ENCODE measurements around the gene ABAT.

Gene ABAT

GRCh38 chr16:8804313-8804712 is 129.9 kb downstream of the ABAT start:
- peaks cover 56% of the 10 kb centered on the region for H3K36me3 ChIP-seq (ENCODE audit: control insufficient read depth, insufficient read depth, low read length)

GRCh38 chr16:8806272-8806983 is 132.0 kb downstream of the ABAT start:
- Histone ChIP-seq H3K9me3 (ENCODE audit: control insufficient read depth, insufficient read depth, low read length) (no peaks in the 10 kb centered on the region), H3K27me3 (ENCODE audit: control insufficient read depth, insufficient read depth, low read length) (no peaks in the 10 kb centered on the region), H3K36me3 (ENCODE audit: control insufficient read depth, insufficient read depth, low read length) (peaks cover 60% of the 10 kb centered on the region), H3K4me3 (ENCODE audit: low read depth, low read length) (no peak overlapping the region), H3K9ac (ENCODE audit: low read depth, low read length) (no peak overlapping the region), H3K4me1 (ENCODE audit: control insufficient read depth, insufficient read depth, low read length) (no peaks in the 10 kb centered on the region)

More at GRCh38 chr16:8804313-8804712, 129.9 kb downstream of the ABAT start:
- Histone ChIP-seq H3K9me3 (ENCODE audit: control insufficient read depth, insufficient read depth, low read length) (no peaks in the 10 kb centered on the region), H3K4me3 (ENCODE audit: low read depth, low read length) (no peak overlapping the region), H3K27me3 (ENCODE audit: control insufficient read depth, insufficient read depth, low read length) (no peaks in the 10 kb centered on the region), H3K4me1 (ENCODE audit: control insufficient read depth, insufficient read depth, low read length) (peaks cover under 1% of the 10 kb centered on the region), H3K9ac (ENCODE audit: low read depth, low read length) (no peak overlapping the region)

GRCh38 chr16:8807189-8807588 is 132.8 kb downstream of the ABAT start:
- no peak overlapping the region for H3K9ac ChIP-seq (ENCODE audit: low read depth, low read length)
- H3K4me3 ChIP-seq (ENCODE audit: low read depth, low read length): no peak overlapping the region
- peaks cover 59% of the 10 kb centered on the region for H3K36me3 ChIP-seq (ENCODE audit: control insufficient read depth, insufficient read depth, low read length)
- no peaks in the 10 kb centered on the region for H3K27me3 ChIP-seq (ENCODE audit: control insufficient read depth, insufficient read depth, low read length)
- H3K9me3 ChIP-seq (ENCODE audit: control insufficient read depth, insufficient read depth, low read length): no peaks in the 10 kb centered on the region
- H3K4me1 ChIP-seq (ENCODE audit: control insufficient read depth, insufficient read depth, low read length): no peaks in the 10 kb centered on the region

GRCh38 chr16:8808009-8808408 is 133.6 kb downstream of the ABAT start:
- Histone ChIP-seq H3K36me3 (ENCODE audit: control insufficient read depth, insufficient read depth, low read length) (peaks cover 59% of the 10 kb centered on the region), H3K9me3 (ENCODE audit: control insufficient read depth, insufficient read depth, low read length) (no peaks in the 10 kb centered on the region), H3K4me3 (ENCODE audit: low read depth, low read length) (no peak overlapping the region), H3K9ac (ENCODE audit: low read depth, low read length) (no peak overlapping the region), H3K4me1 (ENCODE audit: control insufficient read depth, insufficient read depth, low read length) (no peaks in the 10 kb centered on the region), H3K27me3 (ENCODE audit: control insufficient read depth, insufficient read depth, low read length) (no peaks in the 10 kb centered on the region)

GRCh38 chr16:8808613-8809353 is 134.4 kb downstream of the ABAT start:
- Histone ChIP-seq H3K36me3 (ENCODE audit: control insufficient read depth, insufficient read depth, low read length) (peaks cover 62% of the 10 kb centered on the region), H3K4me3 (ENCODE audit: low read depth, low read length) (no peak overlapping the region), H3K9ac (ENCODE audit: low read depth, low read length) (no peak overlapping the region), H3K4me1 (ENCODE audit: control insufficient read depth, insufficient read depth, low read length) (no peaks in the 10 kb centered on the region), H3K27me3 (ENCODE audit: control insufficient read depth, insufficient read depth, low read length) (no peaks in the 10 kb centered on the region), H3K9me3 (ENCODE audit: control insufficient read depth, insufficient read depth, low read length) (no peaks in the 10 kb centered on the region)

GRCh38 chr16:8812162-8812843 is 137.9 kb downstream of the ABAT start:
- no peak overlapping the region for H3K9ac ChIP-seq (ENCODE audit: low read depth, low read length)
- H3K9me3 ChIP-seq (ENCODE audit: control insufficient read depth, insufficient read depth, low read length): no peaks in the 10 kb centered on the region
- peaks cover 65% of the 10 kb centered on the region for H3K36me3 ChIP-seq (ENCODE audit: control insufficient read depth, insufficient read depth, low read length)
- H3K4me1 ChIP-seq (ENCODE audit: control insufficient read depth, insufficient read depth, low read length): no peaks in the 10 kb centered on the region
- H3K27me3 ChIP-seq (ENCODE audit: control insufficient read depth, insufficient read depth, low read length): no peaks in the 10 kb centered on the region
- no peak overlapping the region for H3K4me3 ChIP-seq (ENCODE audit: low read depth, low read length)

- H3K4me3 ChIP-seq (ENCODE audit: low read depth, low read length): no peak overlapping the region
- no peaks in the 10 kb centered on the region for H3K9me3 ChIP-seq (ENCODE audit: control insufficient read depth, insufficient read depth, low read length)
- H3K9ac ChIP-seq (ENCODE audit: low read depth, low read length): no peak overlapping the region
- no peaks in the 10 kb centered on the region for H3K4me1 ChIP-seq (ENCODE audit: control insufficient read depth, insufficient read depth, low read length)
- peaks cover 63% of the 10 kb centered on the region for H3K36me3 ChIP-seq (ENCODE audit: control insufficient read depth, insufficient read depth, low read length)
- H3K27me3 ChIP-seq (ENCODE audit: control insufficient read depth, insufficient read depth, low read length): no peaks in the 10 kb centered on the region
These were observed 139.8 kb downstream of the ABAT start for GRCh38 chr16:8814095-8814806.

- H3K4me1 ChIP-seq (ENCODE audit: control insufficient read depth, insufficient read depth, low read length): no peaks in the 10 kb centered on the region
- no peak overlapping the region for H3K9ac ChIP-seq (ENCODE audit: low read depth, low read length)
- H3K4me3 ChIP-seq (ENCODE audit: low read depth, low read length): no peak overlapping the region
- H3K27me3 ChIP-seq (ENCODE audit: control insufficient read depth, insufficient read depth, low read length): no peaks in the 10 kb centered on the region
- H3K9me3 ChIP-seq (ENCODE audit: control insufficient read depth, insufficient read depth, low read length): no peaks in the 10 kb centered on the region
- peaks cover 69% of the 10 kb centered on the region for H3K36me3 ChIP-seq (ENCODE audit: control insufficient read depth, insufficient read depth, low read length)
These were observed 142.7 kb downstream of the ABAT start for GRCh38 chr16:8816967-8817655.

GRCh38 chr16:8818504-8819270 is 144.3 kb downstream of the ABAT start:
- Histone ChIP-seq H3K9me3 (ENCODE audit: control insufficient read depth, insufficient read depth, low read length) (no peaks in the 10 kb centered on the region), H3K27me3 (ENCODE audit: control insufficient read depth, insufficient read depth, low read length) (no peaks in the 10 kb centered on the region), H3K9ac (ENCODE audit: low read depth, low read length) (no peak overlapping the region), H3K36me3 (ENCODE audit: control insufficient read depth, insufficient read depth, low read length) (peaks cover 53% of the 10 kb centered on the region), H3K4me3 (ENCODE audit: low read depth, low read length) (no peak overlapping the region), H3K4me1 (ENCODE audit: control insufficient read depth, insufficient read depth, low read length) (peaks cover 4% of the 10 kb centered on the region)

GRCh38 chr16:8819411-8820034 is 145.1 kb downstream of the ABAT start:
- Histone ChIP-seq H3K4me3 (ENCODE audit: low read depth, low read length) (no peak overlapping the region), H3K9me3 (ENCODE audit: control insufficient read depth, insufficient read depth, low read length) (no peaks in the 10 kb centered on the region), H3K36me3 (ENCODE audit: control insufficient read depth, insufficient read depth, low read length) (peaks cover 49% of the 10 kb centered on the region), H3K27me3 (ENCODE audit: control insufficient read depth, insufficient read depth, low read length) (no peaks in the 10 kb centered on the region), H3K4me1 (ENCODE audit: control insufficient read depth, insufficient read depth, low read length) (peaks cover 4% of the 10 kb centered on the region), H3K9ac (ENCODE audit: low read depth, low read length) (no peak overlapping the region)
